GM23248 (cell line): ENCODE results near the gene CPVL. TPM values are rescaled to one million over a fixed set of nuclear protein-coding genes. Genes with fewer than 3 reads are reported as not detected.
A peak's percentile ranks its signal among the peaks of the same experiment; 100 is the strongest.

Experiments
- DNase-seq: peaks from one replicate; pipeline ENCODE4 v3.0.0-alpha.2; 2015
- H2AFZ ChIP-seq: fragments of 200-600 bp; sonication (generic); 2 replicates; pipeline ENCODE4 v1.6.1; 2016; ENCODE audit warnings: antibody characterized with exemption
- H3F3A ChIP-seq: fragments of 200-600 bp; sonication (generic); 2 replicates; pipeline ENCODE4 v1.6.1; 2016; ENCODE audit warnings: mild to moderate bottlenecking, antibody characterized with exemption, mixed run types; ENCODE audit not compliant: insufficient read depth
- H3K27ac ChIP-seq: fragments of 200-600 bp; sonication (generic); 2 replicates; pipeline ENCODE4 v1.5.1; 2016; ENCODE audit warnings: mild to moderate bottlenecking
- H3K27me3 ChIP-seq: fragments of 200-600 bp; sonication (generic); replicated peaks from 2 replicates; pipeline ENCODE4 v1.6.1; 2016; ENCODE audit warnings: mild to moderate bottlenecking; ENCODE audit not compliant: insufficient read depth
- H3K36me3 ChIP-seq: fragments of 200-600 bp; sonication (generic); 2 replicates; pipeline ENCODE4 v1.6.1; 2016; ENCODE audit warnings: low read depth, mild to moderate bottlenecking
- H3K4me1 ChIP-seq: fragments of 200-600 bp; sonication (generic); 2 replicates; pipeline ENCODE4 v1.6.1; 2016; ENCODE audit warnings: mild to moderate bottlenecking; ENCODE audit not compliant: insufficient read depth
- H3K4me2 ChIP-seq: fragments of 200-600 bp; sonication (generic); one replicate; pipeline ENCODE4 v1.6.1; 2016; ENCODE audit warnings: mild to moderate bottlenecking; ENCODE audit not compliant: unreplicated experiment
- H3K4me3 ChIP-seq: fragments of 200-600 bp; sonication (generic); 2 replicates; pipeline ENCODE4 v1.5.1; 2016; ENCODE audit warnings: mild to moderate bottlenecking
- H3K79me2 ChIP-seq: fragments of 200-600 bp; sonication (generic); 2 replicates; pipeline ENCODE4 v1.6.1; 2016; ENCODE audit warnings: mild to moderate bottlenecking; ENCODE audit not compliant: insufficient read depth
- H3K9ac ChIP-seq: fragments of 200-600 bp; sonication (generic); 2 replicates; pipeline ENCODE4 v1.6.1; 2016; ENCODE audit warnings: mild to moderate bottlenecking
- H3K9me2 ChIP-seq: fragments of 200-600 bp; sonication (generic); 2 replicates; pipeline ENCODE4 v1.6.1; 2016; ENCODE audit warnings: mixed run types, mild to moderate bottlenecking, moderate library complexity; ENCODE audit not compliant: insufficient read depth
- H3K9me3 ChIP-seq: fragments of 200-600 bp; sonication (generic); one replicate; pipeline ENCODE4 v1.6.1; 2017; ENCODE audit warnings: low read depth
- H4K20me1 ChIP-seq: fragments of 200-600 bp; sonication (generic); 2 replicates; pipeline ENCODE4 v1.6.0; 2016; ENCODE audit not compliant: insufficient read depth
- EZH2 ChIP-seq: fragments of 200-600 bp; sonication (generic); IDR thresholded peaks from 2 replicates; pipeline ENCODE4 v1.6.1; 2018; ENCODE audit warnings: antibody characterized with exemption, mild to moderate bottlenecking; ENCODE audit not compliant: insufficient read depth, poor library complexity, severe bottlenecking
- EZH2phosphoT487 ChIP-seq: fragments of 200-600 bp; sonication (generic); IDR thresholded peaks from 2 replicates; pipeline ENCODE4 v1.6.1; 2018; ENCODE audit warnings: antibody characterized with exemption, moderate library complexity, mild to moderate bottlenecking, low read depth; ENCODE audit not compliant: insufficient read depth
- WGBS, 2 experiments: methylation state at CpG; one replicate each; pipeline ENCODE4 v1.1.6; 2015 to 2017; ENCODE audit warnings: low lambda C conversion rate in 2 of 2, low coverage in 1 of 2; ENCODE audit errors: missing lambda C conversion rate in 2 of 2; 5-methylcytosine and 5-hydroxymethylcytosine counted together
- in situ Hi-C: fragments of 300-500 bp; cut with MboI; formaldehyde crosslinking; loops from 2 replicates; pipeline ENCODE4 v1.15.0; 2020
- polyA plus RNA-seq: library from polyadenylated mRNA; unstranded; fragments of >200 nt; fragmentation: Nextera tagmentation; extraction: Ambion mirVana; gene quantifications from 2 replicates; pipeline ENCODE4 v1.2.1, GENCODE V29; 2016
- total RNA-seq: library from RNA; depleted of rRNA; stranded (reverse); fragments of >200 nt; shearing (Covaris generic); gene quantifications from 2 replicates; pipeline ENCODE4 v1.2.3, GENCODE V29; 2014

The CPVL gene
- total and polyA plus RNA-seq, 2 experiments from 2014 or later: not detected

GRCh38 chr7:28984631-28985030 is 161.7 kb downstream of the CPVL start:
- no peaks in the 10 kb centered on the region for H3K79me2 ChIP-seq
- no peaks in the 10 kb centered on the region for H3K36me3 ChIP-seq
- in situ Hi-C loops: no loop called here
- peak overlapping the region; percentile 52 for H3K27ac ChIP-seq
- H3K4me1 ChIP-seq: peaks cover 59% of the 10 kb centered on the region
- WGBS, 2 experiments: 38 to 41% methylated on average over 4 of the region's 4 CpGs
- no peaks in the 10 kb centered on the region for H4K20me1 ChIP-seq
- H3K9me2 ChIP-seq: no peaks in the 10 kb centered on the region
- H3K4me3 ChIP-seq: no peak overlapping the region
- H3K9me3 ChIP-seq: no peaks in the 10 kb centered on the region
- DNase-seq: peak; percentile 94
- H3K4me2 ChIP-seq: peak overlapping the region; percentile 29
- no peak overlapping the region for H3K9ac ChIP-seq
- peaks cover 39% of the 10 kb centered on the region for H3F3A ChIP-seq
- H3K27me3 ChIP-seq: no peaks in the 10 kb centered on the region
- no peak overlapping the region for H2AFZ ChIP-seq
- no peak for TF ChIP-seq EZH2phosphoT487
- no peak for TF ChIP-seq EZH2

- Histone ChIP-seq H3F3A (peaks cover 35% of the 10 kb centered on the region), H3K9me2 (no peaks in the 10 kb centered on the region), H3K36me3 (no peaks in the 10 kb centered on the region), H3K9me3 (no peaks in the 10 kb centered on the region), H3K4me2 (no peak overlapping the region), H3K27me3 (no peaks in the 10 kb centered on the region), H3K79me2 (no peaks in the 10 kb centered on the region), H3K27ac (no peak overlapping the region), H2AFZ (no peak overlapping the region), H3K4me3 (no peak overlapping the region), H3K4me1 (peaks cover 55% of the 10 kb centered on the region), H3K9ac (no peak overlapping the region), H4K20me1 (no peaks in the 10 kb centered on the region)
- in situ Hi-C loops: no loop called here
- no peak for TF ChIP-seq EZH2phosphoT487
- TF ChIP-seq EZH2: no peak
- DNase-seq: no peak
Measured at GRCh38 chr7:28984217-28984616, 162.1 kb downstream of the CPVL start.

GRCh38 chr7:28983396-28984190 is 162.7 kb downstream of the CPVL start:
- peaks cover 31% of the 10 kb centered on the region for H3F3A ChIP-seq
- H4K20me1 ChIP-seq: no peaks in the 10 kb centered on the region
- H3K4me3 ChIP-seq: no peak overlapping the region
- TF ChIP-seq EZH2 (no peak), EZH2phosphoT487 (no peak)
- peaks cover 51% of the 10 kb centered on the region for H3K4me1 ChIP-seq
- in situ Hi-C loops: no loop called here
- no peaks in the 10 kb centered on the region for H3K36me3 ChIP-seq
- WGBS, 2 experiments: 70 to 73% methylated on average over 4 of the region's 4 CpGs
- no peak overlapping the region for H3K4me2 ChIP-seq
- H3K9me3 ChIP-seq: no peaks in the 10 kb centered on the region
- H3K27me3 ChIP-seq: no peaks in the 10 kb centered on the region
- H3K9ac ChIP-seq: no peak overlapping the region
- no peak for DNase-seq
- no peaks in the 10 kb centered on the region for H3K9me2 ChIP-seq
- H3K79me2 ChIP-seq: no peaks in the 10 kb centered on the region
- no peak overlapping the region for H2AFZ ChIP-seq
- no peak overlapping the region for H3K27ac ChIP-seq

- no peaks in the 10 kb centered on the region for H3K79me2 ChIP-seq
- WGBS, 2 experiments: 38 to 41% methylated on average over 4 of the region's 4 CpGs
- peaks cover 6% of the 10 kb centered on the region for H3F3A ChIP-seq
- H3K4me2 ChIP-seq: no peak overlapping the region
- no peak overlapping the region for H3K9ac ChIP-seq
- H3K4me3 ChIP-seq: no peak overlapping the region
- no peak for TF ChIP-seq EZH2
- TF ChIP-seq EZH2phosphoT487: no peak
- H3K4me1 ChIP-seq: peaks cover 29% of the 10 kb centered on the region
- in situ Hi-C loops: no loop called here
- no peak overlapping the region for H2AFZ ChIP-seq
- H3K36me3 ChIP-seq: no peaks in the 10 kb centered on the region
- H3K27ac ChIP-seq: no peak overlapping the region
- no peaks in the 10 kb centered on the region for H3K9me2 ChIP-seq
- no peaks in the 10 kb centered on the region for H4K20me1 ChIP-seq
- H3K27me3 ChIP-seq: no peaks in the 10 kb centered on the region
- H3K9me3 ChIP-seq: no peaks in the 10 kb centered on the region
- no peak for DNase-seq
Measured at GRCh38 chr7:28981161-28981465, 165.2 kb downstream of the CPVL start.
